HepG2 (cell line): ENCODE data around the gene PAPSS1. TPM values are rescaled to one million over a fixed set of nuclear protein-coding genes. Genes with fewer than 3 reads are reported as not detected.

ENCODE experiments used
- ATAC-seq: fragments of 200-7000 bp; cut with Tn5 transposase; 3 replicates; pipeline ENCODE4 v1.9.1; 2020; ENCODE audit warnings: mild to moderate bottlenecking, moderate library complexity
- BruUV-seq: library from RNA; stranded (reverse); fragments of 400-500 nt; replicated peaks from 2 replicates; lab custom pipeline; 2021; lab: Mats Ljungman, UMichigan
- CTCF ChIA-PET: fragments of 300-600 bp; formaldehyde crosslinking; extraction: SDS; loops from one replicate; lab custom pipeline; 2021; ENCODE audit warnings: low total read pairs, inconsistent platforms, low intra/inter-chr PET ratio; lab: Yijun Ruan, JAX
- POLR2A ChIA-PET: fragments of 350-600 bp; sonication (Branson Sonifier 250); formaldehyde crosslinking; loops from one replicate; lab custom pipeline; 2020; ENCODE audit warnings: antibody characterized with exemption, inconsistent platforms; lab: Yijun Ruan, JAX
- DNase-seq: peaks from one replicate; pipeline ENCODE4 v3.0.0-alpha.2; 2015; ENCODE audit warnings: low spot score
- FAIRE-seq: peaks from 3 replicates; lab custom pipeline; 2011; peaks lifted over from hg19 to GRCh38; lab: Jason Lieb, UNC
- H2AFZ ChIP-seq: one replicate; pipeline ENCODE4 v1.6.1; 2011; ENCODE audit warnings: low read length, inconsistent platforms
- H3K27ac ChIP-seq: fragments of 300-600 bp; 3 replicates; pipeline ENCODE4 v1.8.0; 2011; ENCODE audit warnings: mixed run types, mild to moderate bottlenecking, mixed read lengths, low read length, inconsistent platforms; ENCODE audit not compliant: insufficient read depth; ENCODE audit errors: extremely low read length
- H3K27me3 ChIP-seq, 2 experiments: fragments of 200-600 bp in 1 of 2; 2 replicates in 1 of 2; 3 replicates in 1 of 2; pipeline versions ENCODE4 v1.6.0 to v1.8.0; 2011; ENCODE audit warnings: low read length in 2 of 2, mild to moderate bottlenecking in 2 of 2, moderate library complexity in 2 of 2, inconsistent platforms in 1 of 2; ENCODE audit not compliant: insufficient read depth in 2 of 2, control insufficient read depth in 1 of 2
- H3K36me3 ChIP-seq, 2 experiments: fragments of 200-600 bp in 1 of 2; replicated peaks in 1 of 2; 2 replicates in 1 of 2; 3 replicates in 1 of 2; pipeline versions ENCODE4 v1.5.1 to v1.8.0; 2011; ENCODE audit warnings: low read length in 2 of 2, inconsistent platforms in 1 of 2; ENCODE audit not compliant: insufficient read depth in 2 of 2, control insufficient read depth in 1 of 2
- H3K4me1 ChIP-seq: 2 replicates; pipeline ENCODE4 v1.5.1; 2012; ENCODE audit warnings: low read length, inconsistent platforms; ENCODE audit not compliant: insufficient read depth
- H3K4me2 ChIP-seq: 2 replicates; pipeline ENCODE4 v1.6.0; 2011; ENCODE audit warnings: low read depth, low read length, inconsistent platforms
- H3K4me3 ChIP-seq, 3 experiments: fragments of 200-600 bp in 1 of 3; sonication (generic), shearing (Covaris generic) in 1 of 3; replicated peaks in 1 of 3; 2 replicates each; pipeline ENCODE4 v1.5.1; 2011 to 2016; ENCODE audit warnings: low read length in 3 of 3, inconsistent platforms in 2 of 3, low read depth in 2 of 3, mild to moderate bottlenecking in 2 of 3, control low read depth in 1 of 3, mixed read lengths in 1 of 3; ENCODE audit not compliant: insufficient read depth in 1 of 3
- H3K79me2 ChIP-seq: one replicate; pipeline ENCODE4 v1.6.1; 2011; ENCODE audit warnings: low read length, inconsistent platforms; ENCODE audit not compliant: insufficient read depth
- H3K9ac ChIP-seq: 2 replicates; pipeline ENCODE4 v1.6.0; 2011; ENCODE audit warnings: mild to moderate bottlenecking, low read depth, low read length, inconsistent platforms; ENCODE audit not compliant: insufficient read depth
- H3K9me3 ChIP-seq: 2 replicates; pipeline ENCODE4 v1.5.1; 2012; ENCODE audit warnings: mild to moderate bottlenecking, low read length
- H4K20me1 ChIP-seq: 2 replicates; pipeline ENCODE4 v1.6.0; 2011; ENCODE audit warnings: inconsistent platforms, mild to moderate bottlenecking, low read length, moderate library complexity; ENCODE audit not compliant: insufficient read depth
- CTCF ChIP-seq: sonication (generic); formaldehyde crosslinking; IDR thresholded peaks from 2 replicates; pipeline ENCODE4 v1.5.0; 2020; ENCODE audit warnings: mild to moderate bottlenecking, missing genetic modification reagents, moderate library complexity
- DBP ChIP-seq: sonication (generic); formaldehyde crosslinking; IDR thresholded peaks from 2 replicates; pipeline ENCODE4 v1.4.0; 2020; ENCODE audit warnings: missing genetic modification reagents; ENCODE audit errors: not compliant biosample characterization
- FOXP4 ChIP-seq: sonication (generic); formaldehyde crosslinking; IDR thresholded peaks from 2 replicates; pipeline ENCODE4 v1.4.0; 2020; ENCODE audit warnings: missing genetic modification reagents
- KIAA2018 ChIP-seq: sonication (generic); formaldehyde crosslinking; IDR thresholded peaks from 2 replicates; pipeline ENCODE4 v1.5.0; 2020; ENCODE audit warnings: mild to moderate bottlenecking, missing genetic modification reagents, borderline replicate concordance
- TRAFD1 ChIP-seq: sonication (generic); formaldehyde crosslinking; IDR thresholded peaks from 2 replicates; pipeline ENCODE4 v1.5.1; 2020; ENCODE audit warnings: missing genetic modification reagents, mild to moderate bottlenecking, borderline replicate concordance
- ZNF761 ChIP-seq: sonication (generic); formaldehyde crosslinking; conservative IDR thresholded peaks from 2 replicates; pipeline ENCODE4 v1.4.0; 2020; ENCODE audit warnings: mild to moderate bottlenecking, missing genetic modification reagents
- WGBS: methylation state at CpG from one replicate; pipeline ENCODE4 v1.1.6; 2017; ENCODE audit warnings: low lambda C conversion rate; 5-methylcytosine and 5-hydroxymethylcytosine counted together
- in situ Hi-C: cut with HindIII; loops from 2 replicates; pipeline ENCODE4 v1.10.0; 2017; ENCODE audit warnings: low pct_unique_long_range_greater_than_20kb; ENCODE audit not compliant: extremely low pct_ligation_motif_present
- intact Hi-C: fragments of 100-400 bp; cut with micrococcal nuclease; formaldehyde crosslinking; loops from one replicate; pipeline ENCODE4 v1.10.0; 2022; ENCODE audit not compliant: unreplicated experiment
- polyA plus RNA-seq, 8 experiments: library from polyadenylated mRNA; depleted of rRNA in 3 of 8; stranded (reverse) in 7 of 8; unstranded in 1 of 8; fragments of >200 nt; fragmentation: Illumina TruSeq in 4 of 8; extraction: Trizol in 4 of 8; gene quantifications; 2 replicates each; pipeline versions ENCODE4 v1.2.1 to v1.2.3, GENCODE V29; 2011 to 2016; ENCODE audit warnings: low read depth in 4 of 8, missing spikeins in 1 of 8, mixed read lengths in 1 of 8; ENCODE audit not compliant: insufficient read depth in 1 of 8
- total RNA-seq, 5 experiments: library from RNA; depleted of rRNA; stranded (reverse); fragments of >200 nt; fragmentation: Illumina TruSeq; extraction: Trizol; gene quantifications; 2 replicates each; pipeline ENCODE4 v1.2.3, GENCODE V29; 2016; ENCODE audit warnings: low read depth in 1 of 5

Gene PAPSS1
- total and polyA plus RNA-seq, 2 of the 13 experiments (the other 11 are each of a cell fraction or from before 2014, with no cell fraction given): 105 to 126 TPM

- TF ChIP-seq KIAA2018 (CRISPR knock-in tag): no peak
- no peak for TF ChIP-seq DBP
These were observed 16.0 kb upstream of the PAPSS1 start (continued) for GRCh38 chr4:107736037-107736436.

GRCh38 chr4:107734120-107734519 lies 14.1 kb upstream of the PAPSS1 start:
- Histone ChIP-seq H2AFZ (no peak overlapping the region), H3K4me1 (peaks cover 31% of the 10 kb centered on the region), H3K4me2 (no peak overlapping the region), H3K79me2 (no peaks in the 10 kb centered on the region), H3K27me3 (no peaks in the 10 kb centered on the region), H4K20me1 (no peaks in the 10 kb centered on the region), H3K9ac (no peak overlapping the region), H3K9me3 (no peaks in the 10 kb centered on the region), H3K4me3 (no peak overlapping the region), H3K36me3 (no peaks in the 10 kb centered on the region), H3K27ac (no peak overlapping the region)
- DNase-seq (no peak), ATAC-seq (peak; percentile 32), FAIRE-seq (no peak)
- TF ChIP-seq ZNF761 (CRISPR knock-in tag) (no peak), CTCF (CRISPR knock-in tag) (peak; percentile 24; the same call in 1 of the 2 replicates), FOXP4 (CRISPR knock-in tag) (no peak), TRAFD1 (CRISPR knock-in tag) (no peak)
- in situ Hi-C loops: no loop called here
- no TSS peak for BruUV-seq
- intact Hi-C loops: no loop called here
- POLR2A ChIA-PET: interaction anchor here (4.2 kb wide), 1 partner anchor 14 kb away, joined by 23 read pairs; the partner anchor contains the start of gene PAPSS1
- 19% methylated on average over 3 of the region's 3 CpGs for WGBS
- CTCF ChIA-PET: no interaction called here
